Superior temporal gyrus (tissue), 1 donor: ENCODE results near the gene GPR107.

Experiments used
- DNase-seq: peaks from one replicate; pipeline ENCODE4 v3.0.0-alpha.2; 2016; ENCODE audit errors: extremely low spot score

The GPR107 gene

GRCh38 chr9:130183133-130183762, 129.5 kb downstream of the GPR107 start:
- DNase-seq, result no peak

- peak; percentile 44 for DNase-seq
These were observed 131.3 kb downstream of the GPR107 start for GRCh38 chr9:130185017-130185416.

- peak; percentile 66 for DNase-seq
These were observed 131.9 kb downstream of the GPR107 start for GRCh38 chr9:130185490-130186031.

- no peak for DNase-seq
These were observed 132.3 kb downstream of the GPR107 start for GRCh38 chr9:130186051-130186450.

- no peak for DNase-seq
These were observed 133.3 kb downstream of the GPR107 start for GRCh38 chr9:130186839-130187522.

GRCh38 chr9:130187523-130187846, 133.8 kb downstream of the GPR107 start:
- DNase-seq, result no peak

- no peak for DNase-seq
These were observed 135.3 kb downstream of the GPR107 start for GRCh38 chr9:130188860-130189481.
